GM12878 (cell line): ENCODE data around the gene GABBR1. TPM values are rescaled to one million over a fixed set of nuclear protein-coding genes. Genes with fewer than 3 reads are reported as not detected.
A peak's percentile ranks its signal among the peaks of the same experiment; 100 is the strongest.

Source experiments
- ATAC-seq: fragments of 200-7000 bp; cut with Tn5 transposase; 3 replicates; pipeline ENCODE4 v1.9.1; 2020; ENCODE audit warnings: mild to moderate bottlenecking, moderate library complexity
- BruUV-seq: library from RNA; stranded (reverse); fragments of 400-500 nt; replicated peaks from 2 replicates; lab custom pipeline; 2021; lab: Mats Ljungman, UMichigan
- CTCF ChIA-PET: fragments of 300-600 bp; sonication (Branson Sonifier 250); formaldehyde crosslinking; extraction: SDS; loops from one replicate; lab custom pipeline; 2021; ENCODE audit warnings: inconsistent platforms; lab: Yijun Ruan, JAX
- POLR2A ChIA-PET: fragments of 350-600 bp; formaldehyde crosslinking; extraction: SDS; loops from one replicate; lab custom pipeline; 2021; ENCODE audit warnings: inconsistent platforms; lab: Charles Lee
- RAD21 ChIA-PET: fragments of 300-600 bp; sonication (Branson Sonifier 250); formaldehyde crosslinking; loops from one replicate; lab custom pipeline; 2023; ENCODE audit warnings: antibody characterized with exemption; ENCODE audit not compliant: unreplicated experiment; lab: Charles Lee
- SMC1A ChIA-PET: fragments of 300-600 bp; sonication (Branson Sonifier 250); formaldehyde crosslinking; loops from one replicate; lab custom pipeline; 2023; ENCODE audit not compliant: unreplicated experiment, uncharacterized antibody; lab: Charles Lee
- DNase-seq: peaks from one replicate; pipeline ENCODE4 v3.0.0-alpha.2; 2011; ENCODE audit warnings: low read depth, low spot score
- FAIRE-seq: peaks from 3 replicates; lab custom pipeline; 2011; peaks lifted over from hg19 to GRCh38; lab: Jason Lieb, UNC
- H2AFZ ChIP-seq: 2 replicates; pipeline ENCODE4 v1.6.0; 2011; ENCODE audit warnings: low read depth, low read length, control low read depth; ENCODE audit not compliant: control insufficient read depth
- H3K27ac ChIP-seq: 2 replicates; pipeline ENCODE4 v1.5.1; 2011; ENCODE audit warnings: control low read depth; ENCODE audit not compliant: control insufficient read depth, insufficient read depth
- H3K27me3 ChIP-seq, 2 experiments: replicated peaks in 1 of 2; 2 replicates each; pipeline versions ENCODE4 v1.6.0 to v1.6.1; 2011; ENCODE audit warnings: low read length in 1 of 2; ENCODE audit not compliant: control insufficient read depth in 2 of 2, insufficient read depth in 2 of 2
- H3K36me3 ChIP-seq, 2 experiments: 2 replicates each; pipeline ENCODE4 v1.5.1; 2011; ENCODE audit warnings: low read length in 1 of 2; ENCODE audit not compliant: control insufficient read depth in 2 of 2, insufficient read depth in 2 of 2
- H3K4me1 ChIP-seq: 2 replicates; pipeline ENCODE4 v1.6.1; 2011; ENCODE audit warnings: mild to moderate bottlenecking, low read length, moderate library complexity, mixed read lengths; ENCODE audit not compliant: control insufficient read depth, insufficient read depth
- H3K4me2 ChIP-seq: 2 replicates; pipeline ENCODE4 v1.6.0; 2011; ENCODE audit warnings: control low read depth; ENCODE audit not compliant: control insufficient read depth, insufficient read depth
- H3K4me3 ChIP-seq: fragments of 200-600 bp; sonication (generic); 2 replicates; pipeline ENCODE4 v1.5.1; 2016
- H3K79me2 ChIP-seq: 2 replicates; pipeline ENCODE4 v1.6.0; 2011; ENCODE audit warnings: low read length; ENCODE audit not compliant: control insufficient read depth, insufficient read depth
- H3K9ac ChIP-seq: 2 replicates; pipeline ENCODE4 v1.8.0; 2011; ENCODE audit warnings: low read length, control low read depth, mixed read lengths; ENCODE audit not compliant: control insufficient read depth, insufficient read depth
- H3K9me3 ChIP-seq: replicated peaks from 3 replicates; pipeline ENCODE4 v1.5.1; 2011; ENCODE audit warnings: mild to moderate bottlenecking, low read length; ENCODE audit not compliant: control insufficient read depth, insufficient read depth
- H4K20me1 ChIP-seq: 2 replicates; pipeline ENCODE4 v1.6.0; 2011; ENCODE audit not compliant: control insufficient read depth, insufficient read depth
- ATF7 ChIP-seq: fragments of 450-650 bp; IDR thresholded peaks from 2 replicates; pipeline ENCODE4 v1.6.1; 2016; ENCODE audit warnings: low read depth, mild to moderate bottlenecking
- BCL11A ChIP-seq: IDR thresholded peaks from 2 replicates; pipeline ENCODE4 v1.6.1; 2011; ENCODE audit warnings: low read depth, low read length
- CREB1 ChIP-seq: IDR thresholded peaks from 2 replicates; pipeline ENCODE4 v1.6.1; 2012; ENCODE audit warnings: low read depth, mild to moderate bottlenecking, inconsistent platforms
- CREM ChIP-seq: IDR thresholded peaks from 2 replicates; pipeline ENCODE4 v1.6.1; 2014; ENCODE audit warnings: antibody characterized with exemption, low read depth
- EGR1 ChIP-seq, 2 experiments: IDR thresholded peaks; 1 replicate in 1 of 2; 2 replicates in 1 of 2; pipeline ENCODE4 v1.6.1; 2011 to 2012; ENCODE audit warnings: low read depth in 2 of 2, low read length in 2 of 2, borderline replicate concordance in 1 of 2, mild to moderate bottlenecking in 1 of 2, moderate library complexity in 1 of 2
- EP300 ChIP-seq, 2 experiments: fragments of 150-350 bp in 1 of 2; IDR thresholded peaks; 2 replicates each; pipeline ENCODE4 v1.6.1; 2011 to 2012; ENCODE audit warnings: low read depth in 2 of 2, low read length in 2 of 2, borderline replicate concordance in 1 of 2, improper control_type of control experiment in 1 of 2, inconsistent platforms in 1 of 2; ENCODE audit not compliant: control insufficient read depth in 1 of 2
- IRF3 ChIP-seq: fragments of 450-650 bp; IDR thresholded peaks from 2 replicates; pipeline ENCODE4 v1.6.1; 2014; ENCODE audit warnings: mild to moderate bottlenecking
- MTA3 ChIP-seq: IDR thresholded peaks from 2 replicates; pipeline ENCODE4 v1.6.1; 2012; ENCODE audit warnings: low read length, inconsistent platforms, borderline replicate concordance
- NFYB ChIP-seq: IDR thresholded peaks from 2 replicates; pipeline ENCODE4 v1.6.1; 2011; ENCODE audit warnings: low read depth, mild to moderate bottlenecking, low read length, improper control_type of control experiment, moderate library complexity; ENCODE audit not compliant: insufficient read depth
- RELB ChIP-seq: fragments of 450-650 bp; IDR thresholded peaks from 2 replicates; pipeline ENCODE4 v1.6.1; 2017; ENCODE audit warnings: low read depth, mild to moderate bottlenecking, moderate library complexity
- RFX5 ChIP-seq: IDR thresholded peaks from 2 replicates; pipeline ENCODE4 v1.6.1; 2011; ENCODE audit warnings: low read depth, low read length, improper control_type of control experiment
- RUNX3 ChIP-seq: IDR thresholded peaks from 2 replicates; pipeline ENCODE4 v1.6.1; 2012; ENCODE audit warnings: low read length, inconsistent platforms
- SREBF1 ChIP-seq: IDR thresholded peaks from 2 replicates; pipeline ENCODE4 v1.6.1; 2012; ENCODE audit warnings: mild to moderate bottlenecking, low read length
- ZNF687 ChIP-seq: fragments of 450-650 bp; IDR thresholded peaks from 2 replicates; pipeline ENCODE4 v1.6.1; 2017; ENCODE audit warnings: mild to moderate bottlenecking, moderate library complexity
- in situ Hi-C: fragments of 300-500 bp; cut with MboI; formaldehyde crosslinking; loops from 9 replicates; pipeline ENCODE4 v1.14.3; 2018; ENCODE audit warnings: mixed read lengths
- intact Hi-C: fragments of 100-400 bp; cut with micrococcal nuclease; formaldehyde crosslinking; loops from one replicate; pipeline ENCODE4 v1.14.2; 2022; ENCODE audit not compliant: unreplicated experiment
- polyA plus RNA-seq, 11 experiments: library from polyadenylated mRNA; depleted of rRNA in 4 of 11; unstranded in 6 of 11; stranded (reverse) in 5 of 11; fragments of >200 nt; fragmentation: Nextera tagmentation in 4 of 11; fragmentation: Illumina TruSeq in 1 of 11; extraction: Ambion mirVana in 4 of 11; extraction: Trizol in 1 of 11; gene quantifications; 1 replicate in 1 of 11; 2 replicates in 10 of 11; pipeline versions ENCODE4 v1.2.1 to v1.2.3, GENCODE V29; 2011 to 2016; ENCODE audit warnings: inconsistent platforms in 2 of 11, missing spikeins in 2 of 11, low read depth in 1 of 11
- total RNA-seq, 4 experiments: library from RNA; depleted of rRNA in 3 of 4; stranded (reverse); fragments of >200 nt in 3 of 4; fragmentation: Illumina TruSeq in 1 of 4; extraction: Trizol in 1 of 4; gene quantifications; 2 replicates each; pipeline versions ENCODE4 v1.2.1 to v1.2.3, GENCODE V29; 2013 to 2021

Gene GABBR1
- total and polyA plus RNA-seq, 10 of the 15 experiments (the other 5 are each of a cell fraction or from before 2014, with no cell fraction given), result 0.11 to 5.2 (median 1.0) TPM

GRCh38 chr6:29564875-29565274, 68.1 kb downstream of the GABBR1 start:
- Histone ChIP-seq H3K27ac (no peak overlapping the region), H3K4me2 (no peak overlapping the region), H3K4me3 (no peak overlapping the region), H3K27me3 (no peaks in the 10 kb centered on the region; a peak in 1 of 4 replicates), H3K4me1 (0 out of 2 replicates have a peak, but pooled peaks cover 2% of the 10 kb centered on the region), H3K36me3 (no peaks in the 10 kb centered on the region), H2AFZ (no peak overlapping the region), H3K79me2 (no peaks in the 10 kb centered on the region), H3K9ac (no peak overlapping the region), H3K9me3 (no peaks in the 10 kb centered on the region), H4K20me1 (no peaks in the 10 kb centered on the region)
- BruUV-seq, result no TSS peak
- SMC1A ChIA-PET, result interaction anchor here (1.0 to 1.6 kb wide), 6 partner anchors 10 to 57 kb away, joined by 3 to 4 read pairs (median 4); a partner anchor contains a TSS
- CTCF ChIA-PET, result interaction anchor here (0.7 kb wide), 1 partner anchor 925 kb away, joined by 3 read pairs; no protein-coding TSS in a partner anchor
- POLR2A ChIA-PET, result no interaction called here
- TF ChIP-seq IRF3 (no peak), RFX5 (peak; percentile 97), CREM (peak; percentile 52; the same call in 1 of the 2 replicates), BCL11A (no peak), EP300 (IDR thresholded peaks at IDR 0.05; ENCODE audit: borderline replicate concordance in 1 of 2, control insufficient read depth in 1 of 2, low read depth in 2 of 2, low read length in 2 of 2) (no peak), SREBF1 (no peak), CREB1 (peak; percentile 82), ZNF687 (no peak), RUNX3 (no peak), EGR1 (IDR thresholded peaks at IDR 0.05; ENCODE audit: borderline replicate concordance in 1 of 2, low read depth in 2 of 2, low read length in 2 of 2) (no peak), ATF7 (no peak), NFYB (peak; percentile 69), MTA3 (no peak), RELB (no peak)
- in situ Hi-C loops (no loop called here), intact Hi-C loops (no loop called here)
- DNase-seq (no peak), FAIRE-seq (no peak), ATAC-seq (peak; percentile 76)
- RAD21 ChIA-PET, result no interaction called here
